A549 (cell line): ENCODE results near the gene CILP.

Source experiments
- BCL3 ChIP-seq: fragments of >200 bp; sonication (Bioruptor Twin); formaldehyde crosslinking; IDR thresholded peaks from 3 replicates; pipeline ENCODE4 v1.6.1; 2016
- CBX2 ChIP-seq: fragments of 200-600 bp; sonication (generic); IDR thresholded peaks from 2 replicates; pipeline ENCODE4 v1.6.1; 2016; ENCODE audit warnings: low read depth, mild to moderate bottlenecking, borderline replicate concordance
- CHD4 ChIP-seq: fragments of 200-600 bp; sonication (generic); IDR thresholded peaks from 2 replicates; pipeline ENCODE4 v1.6.1; 2016; ENCODE audit warnings: antibody characterized with exemption, mild to moderate bottlenecking, borderline replicate concordance
- CTCF ChIP-seq: fragments of >200 bp; sonication (Bioruptor Twin); formaldehyde crosslinking; IDR thresholded peaks from 3 replicates; pipeline ENCODE4 v1.5.1; 2016
- KDM1A ChIP-seq: fragments of 200-600 bp; sonication (generic); IDR thresholded peaks from 2 replicates; pipeline ENCODE4 v1.6.1; 2016; ENCODE audit warnings: low read depth, mild to moderate bottlenecking
- PHF8 ChIP-seq: fragments of 200-600 bp; sonication (generic); IDR thresholded peaks from 2 replicates; pipeline ENCODE4 v1.6.1; 2016; ENCODE audit warnings: low read depth, mild to moderate bottlenecking, antibody characterized with exemption, moderate library complexity, borderline replicate concordance
- RNF2 ChIP-seq: fragments of 200-600 bp; sonication (generic); IDR thresholded peaks from 2 replicates; pipeline ENCODE4 v1.6.1; 2016; ENCODE audit warnings: low read depth, mild to moderate bottlenecking, antibody characterized with exemption, moderate library complexity, borderline replicate concordance
- USF2 ChIP-seq: fragments of 450-650 bp; IDR thresholded peaks from 2 replicates; pipeline ENCODE4 v1.6.1; 2014; ENCODE audit warnings: antibody characterized with exemption

- TF ChIP-seq CHD4 (no peak), KDM1A (no peak), RNF2 (no peak), BCL3 (no peak), USF2 (no peak), CTCF (no peak), PHF8 (no peak; the same call in 1 of the 2 replicates), CBX2 (no peak)
Measured at GRCh38 chr15:65184305-65184867, 26.9 kb downstream of the CILP start.
